Measurements from ENCODE around the gene GULP1. TPM values are rescaled to one million over a fixed set of nuclear protein-coding genes. Genes with fewer than 3 reads are reported as not detected.
"Not testable (repeated sequence)": the region's sequence is repeated elsewhere in the genome, so short reads cannot be mapped to it uniquely, and the experiment has no call there.

GULP1 gene
- total RNA-seq, 1 donor from 2014 or later = 29.5 TPM

DNA sequence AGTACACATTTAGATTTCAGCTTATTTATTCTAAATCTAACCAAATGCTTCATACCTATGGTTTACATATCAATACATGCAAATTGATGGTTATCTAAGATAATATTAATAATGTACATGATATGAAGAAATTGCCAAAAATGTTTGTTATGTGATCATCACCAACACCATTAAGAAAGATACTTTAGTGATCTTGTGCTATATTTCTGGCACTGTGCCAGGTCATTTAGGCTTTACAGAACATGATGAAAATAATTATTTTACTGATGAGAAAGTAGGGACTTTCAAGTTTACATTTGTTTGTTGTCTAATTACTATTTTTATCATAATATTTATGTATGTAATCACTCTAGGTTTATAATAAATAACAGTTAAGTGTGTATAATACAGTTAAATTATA, 158.3 kb downstream of the GULP1 start:
- Mint-ChIP-seq H3K27me3 (ENCODE audit: low read depth) (no peaks in the 10 kb centered on the region), H3K36me3 (ENCODE audit: low read depth) (peaks cover 5% of the 10 kb centered on the region), H3K9me3 (ENCODE audit: low read depth) (peaks cover 3% of the 10 kb centered on the region), H3K27ac (ENCODE audit: unreplicated experiment) (no peak overlapping the region), H3K4me1 (ENCODE audit: low read depth) (peaks cover 22% of the 10 kb centered on the region), H3K4me3 (ENCODE audit: unreplicated experiment) (no peak overlapping the region)
- no peak for DNase-seq (ENCODE audit: low spot score)
- no peak for TF ChIP-seq CTCF (IDR thresholded peaks at IDR 0.05)

DNA sequence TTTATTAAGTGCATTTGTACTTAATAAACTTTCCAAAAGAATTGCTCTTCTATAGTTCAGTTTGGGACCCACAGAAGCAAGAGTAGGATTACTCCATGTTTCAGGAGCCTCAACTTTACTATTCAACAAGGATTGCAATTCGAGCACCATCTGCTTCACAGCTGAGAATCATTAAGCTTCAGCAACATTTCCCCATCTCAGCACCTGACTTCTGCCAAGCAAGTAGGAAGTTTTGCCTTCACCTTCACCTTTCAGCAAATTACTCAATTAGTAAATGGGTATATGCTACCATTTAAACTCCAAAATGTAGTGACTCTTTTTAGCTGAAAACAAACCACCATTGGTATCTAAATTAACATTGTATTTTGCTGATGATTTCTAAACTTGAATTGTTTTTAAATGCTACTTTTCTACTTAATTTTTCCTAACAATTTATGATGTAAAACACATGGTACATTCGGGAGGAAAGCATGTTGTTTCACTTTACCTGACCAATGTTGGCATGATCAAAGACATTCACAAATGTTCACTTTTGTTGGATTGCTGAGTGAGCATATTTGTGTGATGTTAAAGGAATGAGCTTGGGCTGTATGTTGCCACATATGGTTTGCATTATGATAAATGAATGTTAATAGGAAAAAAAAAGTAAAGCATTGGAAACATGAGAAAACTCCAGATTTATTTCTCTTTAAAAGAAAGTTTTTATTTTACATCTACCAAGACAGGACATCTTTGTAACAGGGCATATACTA, 159.2 kb downstream of the GULP1 start:
- peaks cover 22% of the 10 kb centered on the region for H3K4me1 Mint-ChIP-seq (ENCODE audit: low read depth)
- no peak overlapping the region for H3K27ac Mint-ChIP-seq (ENCODE audit: unreplicated experiment)
- no peaks in the 10 kb centered on the region for H3K27me3 Mint-ChIP-seq (ENCODE audit: low read depth)
- no peak for DNase-seq (ENCODE audit: low spot score)
- peaks cover 3% of the 10 kb centered on the region for H3K9me3 Mint-ChIP-seq (ENCODE audit: low read depth)
- H3K4me3 Mint-ChIP-seq (ENCODE audit: unreplicated experiment) = no peak overlapping the region
- no peak for TF ChIP-seq CTCF (IDR thresholded peaks at IDR 0.05)
- peaks cover 5% of the 10 kb centered on the region for H3K36me3 Mint-ChIP-seq (ENCODE audit: low read depth)

DNA sequence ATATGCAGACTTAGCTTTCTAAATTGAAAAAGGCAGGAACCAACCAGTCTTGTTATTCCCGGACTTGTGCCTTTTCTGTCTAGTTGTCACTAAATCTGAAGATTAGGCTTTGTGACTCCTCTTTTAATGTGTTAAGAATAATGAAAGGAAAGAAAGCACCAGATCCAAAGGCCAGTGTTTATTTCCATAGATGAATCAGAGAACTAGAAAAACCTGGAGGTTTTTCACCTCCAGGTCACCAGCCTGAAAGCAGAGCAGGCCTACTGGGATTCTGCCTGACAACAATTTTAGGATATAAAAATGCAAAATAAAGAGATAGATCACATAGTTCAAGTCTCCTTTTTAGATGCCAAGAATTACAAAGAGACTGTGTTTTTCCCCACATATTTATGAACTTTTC, 160.4 kb downstream of the GULP1 start:
- peaks cover 3% of the 10 kb centered on the region for H3K9me3 Mint-ChIP-seq (ENCODE audit: low read depth)
- H3K27ac Mint-ChIP-seq (ENCODE audit: unreplicated experiment) = no peak overlapping the region
- H3K27me3 Mint-ChIP-seq (ENCODE audit: low read depth) = no peaks in the 10 kb centered on the region
- H3K4me1 Mint-ChIP-seq (ENCODE audit: low read depth) = peaks cover 22% of the 10 kb centered on the region
- peaks cover 5% of the 10 kb centered on the region for H3K36me3 Mint-ChIP-seq (ENCODE audit: low read depth)
- no peak for TF ChIP-seq CTCF (IDR thresholded peaks at IDR 0.05)
- no peak overlapping the region for H3K4me3 Mint-ChIP-seq (ENCODE audit: unreplicated experiment)
- DNase-seq (ENCODE audit: low spot score) = no peak

DNA sequence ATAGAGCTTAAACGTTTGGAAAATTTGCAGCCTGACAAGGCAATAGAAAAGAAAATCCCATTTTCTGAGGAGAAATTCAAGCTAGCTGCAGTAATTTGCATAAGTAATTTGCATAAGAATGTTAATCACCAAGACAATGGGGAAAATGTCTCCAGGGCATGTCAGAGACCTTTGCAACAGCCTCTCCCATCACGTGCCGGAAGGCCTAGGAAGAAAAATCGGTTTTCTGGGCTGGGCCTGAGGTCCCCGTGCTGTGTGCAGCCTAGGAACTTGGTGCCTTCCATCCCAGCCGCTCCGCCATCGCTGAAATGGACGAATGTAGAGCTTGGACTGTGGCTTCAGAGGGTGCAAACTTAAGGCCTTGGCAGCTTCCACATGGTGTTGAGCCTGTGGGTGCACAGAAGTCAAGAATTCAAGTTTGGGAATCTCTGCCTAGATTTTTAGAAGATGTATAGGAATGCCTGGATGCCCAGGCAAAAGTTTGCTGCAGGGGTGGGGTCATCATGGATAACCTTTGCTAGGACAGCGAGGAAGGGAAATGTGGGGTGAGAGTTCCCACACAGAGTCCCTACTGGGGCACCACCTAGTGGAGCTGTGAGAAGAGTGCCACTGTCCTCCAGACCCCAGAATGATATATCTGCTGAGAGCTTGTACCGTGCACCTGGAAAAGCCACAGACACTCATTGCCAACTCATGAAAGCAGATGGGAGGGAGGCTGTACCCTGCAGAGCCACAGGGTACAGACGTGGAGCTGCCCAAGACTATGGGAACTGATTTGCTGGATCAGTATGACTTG, 164.6 kb downstream of the GULP1 start:
- Mint-ChIP-seq H3K36me3 (ENCODE audit: low read depth) (peaks cover 3% of the 10 kb centered on the region), H3K27ac (ENCODE audit: unreplicated experiment) (no peak overlapping the region), H3K27me3 (ENCODE audit: low read depth) (no peaks in the 10 kb centered on the region), H3K4me1 (ENCODE audit: low read depth) (peaks cover 9% of the 10 kb centered on the region), H3K4me3 (ENCODE audit: unreplicated experiment) (no peak overlapping the region), H3K9me3 (ENCODE audit: low read depth) (peaks cover 7% of the 10 kb centered on the region)
- TF ChIP-seq CTCF (IDR thresholded peaks at IDR 0.05) = peak; percentile 48
- DNase-seq (ENCODE audit: low spot score) = no peak

DNA sequence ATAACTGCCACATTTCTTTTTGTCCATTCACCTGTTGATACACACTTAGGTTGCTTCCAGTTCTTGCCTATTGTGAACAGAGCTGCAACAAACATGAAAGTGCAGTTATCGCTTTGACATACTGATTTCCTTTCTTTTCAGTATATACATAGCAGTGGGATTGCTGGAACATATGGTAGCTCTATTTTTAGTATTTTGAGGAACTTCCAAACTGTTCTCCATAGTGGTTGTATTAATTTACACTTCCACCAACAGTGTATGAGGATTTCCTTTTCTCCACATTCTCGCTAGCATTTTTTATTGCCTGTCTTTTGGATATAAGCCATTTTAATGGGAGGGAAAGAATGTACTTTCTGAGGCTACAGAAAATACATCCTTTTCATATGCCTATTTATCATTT, 167.4 kb downstream of the GULP1 start:
- Mint-ChIP-seq H3K4me1 (ENCODE audit: low read depth) (no peaks in the 10 kb centered on the region), H3K36me3 (ENCODE audit: low read depth) (peaks cover 2% of the 10 kb centered on the region), H3K27ac (ENCODE audit: unreplicated experiment) (no peak overlapping the region), H3K4me3 (ENCODE audit: unreplicated experiment) (no peak overlapping the region), H3K9me3 (ENCODE audit: low read depth) (peaks cover 8% of the 10 kb centered on the region), H3K27me3 (ENCODE audit: low read depth) (no peaks in the 10 kb centered on the region)
- TF ChIP-seq CTCF (IDR thresholded peaks at IDR 0.05) = no peak
- no peak for DNase-seq (ENCODE audit: low spot score)

DNA sequence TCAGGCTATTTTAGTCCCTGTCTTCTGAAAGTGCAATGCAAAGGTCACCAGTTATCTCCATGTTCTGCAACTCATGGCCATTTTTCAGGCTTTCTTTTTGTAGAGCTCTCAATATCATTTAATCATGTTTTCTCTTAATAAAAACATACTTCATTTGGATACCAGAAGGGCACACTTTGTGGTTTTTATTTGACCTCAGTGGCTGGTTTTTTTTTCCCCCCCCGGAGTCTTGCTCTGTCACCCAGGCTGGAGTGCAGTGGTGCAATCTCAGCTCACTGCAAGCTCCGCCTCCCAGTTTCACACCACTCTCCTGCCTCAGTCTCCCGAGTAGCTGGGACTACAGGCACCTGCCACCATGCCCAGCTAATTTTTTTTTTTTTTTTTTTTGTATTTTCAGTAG, 174.4 kb downstream of the GULP1 start:
- Mint-ChIP-seq H3K9me3 (ENCODE audit: low read depth) (peaks cover 13% of the 10 kb centered on the region), H3K4me1 (ENCODE audit: low read depth) (peaks cover 10% of the 10 kb centered on the region)
- H3K4me3 Mint-ChIP-seq (ENCODE audit: unreplicated experiment); DNase-seq (ENCODE audit: low spot score); H3K27me3 Mint-ChIP-seq (ENCODE audit: low read depth); H3K36me3 Mint-ChIP-seq (ENCODE audit: low read depth); H3K27ac Mint-ChIP-seq (ENCODE audit: unreplicated experiment): not testable (repeated sequence)

Data from chondrocyte (in vitro differentiated cells).